GM12864 (cell line): ENCODE results near the gene SLC26A1.

Source experiments
- DNase-seq: peaks from one replicate; pipeline ENCODE4 v3.0.0-alpha.2; 2011; ENCODE audit warnings: low read depth
- H3K4me3 ChIP-seq: 2 replicates; pipeline ENCODE4 v1.5.1; 2011; ENCODE audit warnings: mild to moderate bottlenecking, low read depth, low read length, control low read depth
- CTCF ChIP-seq: IDR thresholded peaks from 2 replicates; pipeline ENCODE4 v1.5.1; 2011; ENCODE audit warnings: low read depth, mild to moderate bottlenecking, moderate library complexity, low read length, control low read depth, inconsistent platforms; ENCODE audit errors: missing control alignments

SLC26A1 gene

GRCh38 chr4:996030-996996 is 3.1 kb upstream of the SLC26A1 start:
- DNase-seq = no peak
- no peak overlapping the region for H3K4me3 ChIP-seq
- TF ChIP-seq CTCF = no peak

GRCh38 chr4:995311-996026 is 2.3 kb upstream of the SLC26A1 start:
- TF ChIP-seq CTCF = no peak
- no peak for DNase-seq
- H3K4me3 ChIP-seq = no peak overlapping the region

GRCh38 chr4:992297-993110 is 700 bp downstream of the SLC26A1 start:
- no peak for TF ChIP-seq CTCF
- no peak for DNase-seq
- no peak overlapping the region for H3K4me3 ChIP-seq

GRCh38 chr4:991451-992296 is 1.5 kb downstream of the SLC26A1 start:
- no peak overlapping the region for H3K4me3 ChIP-seq
- DNase-seq = no peak
- TF ChIP-seq CTCF = no peak

- TF ChIP-seq CTCF = no peak
- DNase-seq = no peak
- H3K4me3 ChIP-seq = no peak overlapping the region
Observed at GRCh38 chr4:990746-991367, 2.3 kb downstream of the SLC26A1 start.
